Stimulated activated CD4-positive, alpha-beta T cell treated with anti-CD3 and anti-CD28 coated beads, Interleukin-4, amount 100 ng/mL, for 24 hours (primary cell): ENCODE measurements around the gene PGAP2.
A peak's percentile ranks its signal among the peaks of the same experiment; 100 is the strongest.
"Not testable (repeated sequence)": the region's sequence is repeated elsewhere in the genome, so short reads cannot be mapped to it uniquely, and the experiment has no call there.

Source experiments
- DNase-seq: peaks from one replicate; pipeline ENCODE4 v3.0.0-alpha.2; 2020

The PGAP2 gene

GRCh38 chr11:3859373-3859881, 51.1 kb downstream of the PGAP2 start:
- DNase-seq, result no peak

GRCh38 chr11:3860375-3860774, 52.0 kb downstream of the PGAP2 start:
- peak; percentile 68 for DNase-seq

DNA sequence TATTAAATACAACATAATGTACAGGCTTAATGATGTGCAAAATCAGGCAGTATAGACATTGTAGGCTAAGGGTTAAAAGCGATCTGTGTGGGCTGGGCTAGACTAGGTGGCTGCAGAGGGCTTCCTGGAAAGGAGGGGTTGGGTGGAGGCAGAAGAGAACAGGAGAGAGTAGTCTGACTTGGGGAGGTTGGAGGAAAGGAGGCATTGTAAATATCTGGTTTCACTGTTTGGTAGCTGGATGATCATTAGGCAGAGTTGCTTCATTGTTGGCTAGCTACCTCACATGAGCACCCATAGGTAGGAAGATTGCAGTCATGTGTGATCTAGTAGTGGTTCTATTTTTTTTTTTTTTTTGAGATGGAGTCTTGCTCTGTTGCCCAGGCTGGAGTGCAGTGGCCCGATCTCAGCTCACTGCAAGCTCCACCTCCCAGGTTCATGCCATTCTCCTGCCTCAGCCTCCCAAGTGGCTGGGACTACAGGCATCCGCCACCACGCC, 52.6 kb downstream of the PGAP2 start:
- DNase-seq, result not testable (repeated sequence)

- no peak for DNase-seq
These were observed 53.3 kb downstream of the PGAP2 start for GRCh38 chr11:3861683-3862082.

DNA sequence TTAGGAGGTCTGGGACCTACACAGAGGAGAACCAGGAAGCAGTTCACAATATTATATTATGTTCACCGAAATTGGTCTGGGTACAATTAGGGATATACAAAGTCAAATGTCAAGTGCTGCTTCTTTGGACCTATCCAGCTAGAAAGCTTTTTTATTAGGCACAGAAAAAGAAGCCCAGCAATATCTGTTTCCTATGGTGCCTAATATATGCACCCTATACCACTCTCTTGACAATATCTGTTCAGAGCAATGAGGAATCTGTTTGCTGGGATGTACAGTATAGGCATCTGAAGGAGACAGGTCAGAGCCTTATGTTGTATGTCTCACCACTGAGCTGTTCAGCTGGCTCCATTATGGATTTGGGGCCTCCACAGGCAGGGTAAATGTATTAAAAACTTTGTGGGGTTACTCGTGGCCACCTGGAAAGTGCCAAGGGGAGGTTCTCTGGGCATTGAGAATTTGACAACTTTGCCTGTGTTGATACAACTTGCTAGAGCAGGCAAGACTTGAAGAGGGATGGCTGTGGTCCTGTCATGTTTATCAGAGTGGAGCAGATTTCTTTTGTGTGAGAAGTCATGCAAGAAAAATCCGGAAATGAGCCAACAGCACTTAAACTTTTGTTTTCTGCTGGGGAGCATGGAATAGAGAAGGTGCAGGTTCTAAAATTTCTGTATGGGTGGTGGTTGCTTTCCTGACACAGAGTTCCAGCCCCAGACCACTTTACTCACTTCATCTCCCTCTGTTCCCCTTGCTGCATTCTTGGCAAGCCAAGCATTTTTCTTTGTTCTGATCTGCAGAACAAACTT, 57.2 kb downstream of the PGAP2 start:
- no peak for DNase-seq

DNA sequence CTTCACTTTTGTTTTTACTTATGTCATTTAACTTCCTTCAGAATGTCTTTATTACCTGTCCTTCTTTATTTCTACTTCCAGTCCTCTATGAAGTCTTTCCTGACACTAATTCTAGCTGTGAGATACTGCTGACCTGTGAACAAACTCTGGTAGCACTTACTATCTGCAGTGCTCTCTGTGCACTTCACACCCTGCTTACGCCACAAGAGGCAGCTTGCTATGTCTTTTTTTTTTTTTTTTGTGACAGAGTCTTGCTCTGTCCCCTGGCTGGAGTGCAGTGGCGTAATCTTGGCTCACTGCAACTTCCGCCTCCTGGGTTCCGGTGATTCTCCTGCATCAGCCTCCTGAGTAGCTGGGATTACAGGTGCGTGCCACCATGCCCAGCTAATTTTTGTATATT, 57.8 kb downstream of the PGAP2 start:
- no peak for DNase-seq

GRCh38 chr11:3866836-3867208, 58.5 kb downstream of the PGAP2 start:
- DNase-seq, result no peak

GRCh38 chr11:3867209-3868091, 59.1 kb downstream of the PGAP2 start:
- no peak for DNase-seq

DNA sequence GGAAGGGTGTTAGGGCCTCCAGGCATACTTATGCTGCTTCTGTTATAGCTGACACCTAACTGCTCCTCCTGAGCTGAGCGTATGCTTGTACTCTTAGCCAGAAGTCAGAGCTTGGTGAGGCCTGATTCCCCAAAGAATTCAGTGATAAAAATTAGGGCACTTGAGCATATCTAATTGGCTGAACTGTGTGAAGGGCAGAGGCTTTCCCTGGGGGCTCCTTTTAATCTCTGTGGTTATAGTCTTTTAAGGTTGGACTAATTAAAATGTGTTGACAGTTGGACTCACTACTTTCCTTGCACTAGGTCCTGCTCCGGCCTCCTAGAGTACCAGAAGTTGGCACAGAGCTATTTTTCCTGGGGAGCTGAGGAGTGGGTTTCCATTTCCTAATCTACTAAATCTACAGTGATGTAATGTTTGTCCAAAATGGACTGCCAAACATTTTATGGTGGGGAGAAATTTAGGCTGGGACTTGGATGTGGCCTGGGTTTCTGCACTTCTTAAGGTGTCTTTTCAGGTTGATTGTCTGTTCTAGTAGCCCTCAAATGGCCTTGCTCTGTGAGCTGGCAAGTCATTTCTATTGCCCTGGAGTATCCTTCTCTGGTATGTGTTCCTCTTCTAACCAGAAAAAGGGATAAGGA, 65.5 kb downstream of the PGAP2 start:
- no peak for DNase-seq
